Cardiac fibroblast (primary cell): Measurements from ENCODE around the gene FGF14.
A peak's percentile ranks its signal among the peaks of the same experiment; 100 is the strongest.

Experiments used
- DNase-seq, 2 donors: peaks; one replicate each; pipeline versions ENCODE4 v3.0.0 to v3.0.0-alpha.2; 2010; ENCODE audit warnings: low read depth in 2 of 2
- H3K4me3 ChIP-seq, 2 donors: replicated peaks in 1 of 2; 1 replicate in 1 of 2; 2 replicates in 1 of 2; pipeline ENCODE4 v1.5.1; 2011; ENCODE audit warnings: low read depth in 2 of 2, low read length in 2 of 2, mild to moderate bottlenecking in 2 of 2, moderate library complexity in 1 of 2
- TF ChIP-seq, protein P1 (sequence below): IDR thresholded peaks from one replicate; pipeline ENCODE4 v1.5.1; 2011; ENCODE audit warnings: low read depth, mild to moderate bottlenecking, low read length, inconsistent platforms

The FGF14 gene

DNA sequence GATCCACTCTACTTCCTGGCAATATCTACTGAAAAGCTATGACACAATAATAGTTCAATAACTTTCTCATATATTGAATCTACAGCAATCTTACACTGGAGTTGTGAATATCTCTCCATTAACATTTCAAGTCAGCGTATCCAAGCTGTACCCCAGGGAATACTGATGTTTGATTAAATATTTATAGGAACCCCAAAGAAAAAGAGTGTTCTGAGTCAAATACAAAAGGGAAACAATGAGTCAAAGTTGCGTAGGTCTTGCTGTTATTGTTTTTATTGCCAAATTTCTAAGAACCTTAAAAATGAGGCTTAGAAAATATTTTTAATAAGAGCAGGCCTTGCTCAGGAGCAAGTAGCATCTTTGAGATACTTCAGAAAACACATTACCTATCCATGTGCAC lies 415.5 kb downstream of the FGF14 start:
- no peak overlapping the region for H3K4me3 ChIP-seq
- DNase-seq, result peak in 1 of 2 donors; percentile 67
- TF ChIP-seq, protein P1, sequence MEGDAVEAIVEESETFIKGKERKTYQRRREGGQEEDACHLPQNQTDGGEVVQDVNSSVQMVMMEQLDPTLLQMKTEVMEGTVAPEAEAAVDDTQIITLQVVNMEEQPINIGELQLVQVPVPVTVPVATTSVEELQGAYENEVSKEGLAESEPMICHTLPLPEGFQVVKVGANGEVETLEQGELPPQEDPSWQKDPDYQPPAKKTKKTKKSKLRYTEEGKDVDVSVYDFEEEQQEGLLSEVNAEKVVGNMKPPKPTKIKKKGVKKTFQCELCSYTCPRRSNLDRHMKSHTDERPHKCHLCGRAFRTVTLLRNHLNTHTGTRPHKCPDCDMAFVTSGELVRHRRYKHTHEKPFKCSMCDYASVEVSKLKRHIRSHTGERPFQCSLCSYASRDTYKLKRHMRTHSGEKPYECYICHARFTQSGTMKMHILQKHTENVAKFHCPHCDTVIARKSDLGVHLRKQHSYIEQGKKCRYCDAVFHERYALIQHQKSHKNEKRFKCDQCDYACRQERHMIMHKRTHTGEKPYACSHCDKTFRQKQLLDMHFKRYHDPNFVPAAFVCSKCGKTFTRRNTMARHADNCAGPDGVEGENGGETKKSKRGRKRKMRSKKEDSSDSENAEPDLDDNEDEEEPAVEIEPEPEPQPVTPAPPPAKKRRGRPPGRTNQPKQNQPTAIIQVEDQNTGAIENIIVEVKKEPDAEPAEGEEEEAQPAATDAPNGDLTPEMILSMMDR, result no peak

DNA sequence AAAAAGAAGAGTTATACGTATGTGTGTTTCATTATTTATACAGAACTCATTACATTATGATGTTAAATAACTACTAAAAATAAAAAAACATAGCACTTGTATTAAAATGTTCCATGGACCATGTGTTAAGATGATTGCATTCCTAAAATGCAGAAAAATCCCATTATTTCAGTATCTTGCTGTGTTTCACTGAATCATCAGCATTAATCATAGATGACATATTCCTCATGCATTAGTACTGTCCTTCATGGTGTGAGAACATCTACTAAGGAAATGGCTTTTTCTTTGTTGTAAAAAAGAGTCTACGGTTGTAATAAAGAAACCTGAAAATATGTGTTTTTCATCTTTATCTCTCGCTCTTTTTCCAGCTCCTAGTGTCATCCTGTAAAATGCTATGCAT lies 416.5 kb downstream of the FGF14 start:
- H3K4me3 ChIP-seq, result no peak overlapping the region
- peak in 1 of 2 donors; percentile 66 for DNase-seq
- TF ChIP-seq, protein P1, result no peak

DNA sequence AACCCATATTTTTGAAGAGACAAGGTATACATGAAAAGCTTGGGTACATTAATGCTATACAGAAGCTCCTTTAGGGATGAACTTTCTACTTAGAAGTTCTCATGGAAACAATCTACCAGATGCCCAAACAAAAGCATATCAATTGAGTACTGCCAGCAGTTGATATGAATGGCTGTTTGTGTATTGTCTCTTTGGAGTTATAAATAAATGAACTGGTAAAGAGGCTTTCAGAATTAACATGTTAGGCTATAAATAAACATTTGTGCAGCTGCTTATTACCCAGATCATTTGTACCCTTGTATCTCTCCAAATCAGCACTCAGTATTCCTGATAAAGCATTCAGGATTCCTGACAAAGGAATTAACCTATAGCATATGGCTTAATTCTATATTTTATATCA lies 418.9 kb downstream of the FGF14 start:
- H3K4me3 ChIP-seq, result no peak overlapping the region
- DNase-seq, result no peak
- TF ChIP-seq, protein P1, result no peak

DNA sequence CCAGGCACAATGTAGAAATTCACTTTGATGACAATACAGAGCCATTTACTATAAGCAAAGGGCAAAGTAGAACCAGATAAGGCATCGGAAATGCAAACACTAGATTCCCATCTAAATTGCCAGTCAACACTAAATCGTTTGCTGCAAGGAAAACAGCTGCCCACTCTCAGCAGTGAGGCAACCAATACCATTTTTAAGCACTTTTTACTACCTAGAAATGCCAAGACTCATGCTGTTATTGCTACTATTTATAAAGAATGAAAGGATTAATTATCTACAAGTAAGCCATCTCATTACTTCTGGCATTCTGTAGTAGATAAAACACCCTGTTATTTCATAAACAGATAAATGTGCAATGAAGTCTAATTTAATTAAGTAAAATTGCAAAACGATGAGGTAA lies 422.0 kb downstream of the FGF14 start:
- TF ChIP-seq, protein P1, result no peak
- H3K4me3 ChIP-seq, result no peak overlapping the region
- DNase-seq, result no peak

DNA sequence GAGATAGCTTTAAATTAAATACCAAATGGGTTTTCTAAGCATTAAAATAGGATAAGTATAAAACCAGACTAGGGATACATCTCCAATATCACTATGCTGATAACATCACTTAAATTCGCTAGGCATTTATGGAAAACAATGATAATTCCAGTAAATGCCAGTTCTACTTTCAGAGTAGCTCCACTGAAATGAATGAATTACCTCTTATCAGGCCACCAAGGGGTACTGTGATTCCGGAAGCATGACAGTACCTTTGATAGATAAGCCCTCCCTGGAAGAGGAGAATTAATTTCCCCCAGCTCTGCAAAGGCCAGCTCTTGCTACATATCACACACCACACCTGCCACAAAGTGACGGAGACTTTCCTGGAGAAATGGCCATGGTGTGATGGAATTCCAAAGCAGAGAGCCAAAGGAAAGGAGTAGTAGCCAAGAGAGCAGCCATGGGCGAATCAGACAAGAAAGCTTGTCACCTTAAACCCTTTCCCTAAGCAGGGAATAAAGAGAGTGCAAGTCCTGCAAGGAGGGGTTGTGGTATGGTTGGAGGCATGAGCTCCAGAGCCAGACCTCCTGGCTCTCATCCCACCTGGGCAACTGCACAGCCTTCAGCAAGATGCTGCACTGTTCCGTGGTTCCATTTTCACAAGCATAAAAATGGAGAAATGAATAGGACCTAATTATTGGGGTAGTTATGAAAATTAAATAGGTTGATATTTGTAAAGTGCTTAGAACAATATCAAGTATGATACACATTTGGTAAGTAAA lies 423.1 kb downstream of the FGF14 start:
- H3K4me3 ChIP-seq, result no peak overlapping the region
- TF ChIP-seq, protein P1, result no peak
- DNase-seq, result no peak

DNA sequence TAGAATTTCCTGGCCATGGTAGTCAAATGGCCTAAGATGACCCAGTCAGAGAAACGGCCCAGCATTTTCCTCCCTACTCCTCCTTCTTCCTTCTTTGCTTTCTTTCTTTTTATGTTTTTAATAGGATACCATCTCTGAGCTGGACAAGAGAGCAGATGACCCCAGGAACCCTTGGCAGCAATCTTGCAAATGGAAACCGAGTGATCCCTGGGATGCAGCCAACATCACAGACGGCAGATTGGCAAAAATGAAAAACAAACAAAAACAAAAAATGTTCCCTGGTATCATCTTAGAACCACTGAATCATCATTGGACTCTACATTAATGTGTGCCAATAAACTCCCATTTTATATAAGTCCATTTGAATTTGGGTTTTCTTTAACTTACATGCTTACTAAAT lies 424.4 kb downstream of the FGF14 start:
- no peak overlapping the region for H3K4me3 ChIP-seq
- TF ChIP-seq, protein P1, result no peak
- peak; percentile 1 to 3 for DNase-seq

DNA sequence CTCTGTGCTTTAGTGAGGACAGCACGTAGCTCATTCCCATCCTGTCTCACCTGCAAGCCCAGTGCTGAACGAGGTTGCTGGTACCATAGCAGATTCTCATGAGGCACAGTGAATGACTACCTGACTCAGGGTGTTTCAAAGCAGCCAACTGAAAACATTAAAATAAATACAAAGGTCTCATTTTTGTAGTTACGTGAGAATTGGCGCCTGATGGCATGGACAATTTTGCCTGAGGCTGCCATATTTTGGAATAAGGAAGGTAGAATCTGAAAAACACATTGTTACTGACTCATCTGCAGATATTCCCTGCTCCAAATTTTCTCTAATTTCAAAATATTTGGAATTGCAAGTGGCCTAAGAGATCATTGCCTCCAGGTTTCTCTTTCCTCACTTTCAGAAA lies 429.7 kb downstream of the FGF14 start:
- no peak overlapping the region for H3K4me3 ChIP-seq
- no peak for DNase-seq
- TF ChIP-seq, protein P1, result no peak
